C4-2B (cell line): Measurements from ENCODE around the gene PLXNB3.

ENCODE experiments used
- CTCF ChIP-seq: fragments of 450-650 bp; conservative IDR thresholded peaks from 2 replicates; pipeline ENCODE4 v1.5.1; 2017; ENCODE audit warnings: mild to moderate bottlenecking
- ZFX ChIP-seq: fragments of 450-650 bp; IDR thresholded peaks from 2 replicates; pipeline ENCODE4 v1.6.1; 2017

- TF ChIP-seq CTCF (no peak), ZFX (no peak)
Measured at GRCh38 chrX:153804100-153804595, 40.1 kb downstream of the PLXNB3 start.
